Activated T-helper 1 cell treated with anti-CD3 and anti-CD28 coated beads, Interleukin-12 subunit alpha, Interleukin-12 subunit beta, Interleukin-2, Interleukin-4 antibody, amounts not matched to agents 30 ng/mL and 10 ng/mL and 1 ng/mL, durations not matched to agents 14 hours and 24 hours and 36 hours (primary cell): Measurements from ENCODE around the gene SUPT3H. TPM values are rescaled to one million over a fixed set of nuclear protein-coding genes. Genes with fewer than 3 reads are reported as not detected.
"Not testable (repeated sequence)": the region's sequence is repeated elsewhere in the genome, so short reads cannot be mapped to it uniquely, and the experiment has no call there.

Source experiments
- DNase-seq: peaks from one replicate; pipeline ENCODE4 v3.0.0; 2021; ENCODE audit warnings: low spot score
- H3K27ac Mint-ChIP-seq: one replicate; pipeline ENCODE4 v1.8.0; 2021; ENCODE audit warnings: mild to moderate bottlenecking, mixed read lengths
- H3K27me3 Mint-ChIP-seq: one replicate; pipeline ENCODE4 v1.8.0; 2022; ENCODE audit warnings: mild to moderate bottlenecking, moderate library complexity, mixed read lengths; ENCODE audit not compliant: insufficient read depth
- H3K36me3 Mint-ChIP-seq: one replicate; pipeline ENCODE4 v1.8.0; 2021; ENCODE audit warnings: low read depth, mixed read lengths
- H3K4me1 Mint-ChIP-seq: one replicate; pipeline ENCODE4 v1.8.0; 2021; ENCODE audit warnings: low read depth, mixed read lengths
- H3K4me3 Mint-ChIP-seq: one replicate; pipeline ENCODE4 v1.8.0; 2021; ENCODE audit warnings: mild to moderate bottlenecking, moderate library complexity, mixed read lengths
- H3K9me3 Mint-ChIP-seq: one replicate; pipeline ENCODE4 v1.8.0; 2021; ENCODE audit warnings: mixed read lengths
- intact Hi-C: fragments of 100-400 bp; cut with micrococcal nuclease; formaldehyde crosslinking; loops from one replicate; pipeline ENCODE4 v1.15.1; 2024
- total RNA-seq: library from RNA; stranded (reverse); gene quantifications from 2 replicates; pipeline ENCODE4 v1.2.3, GENCODE V29; 2022

The SUPT3H gene
- total RNA-seq, 1 donor from 2014 or later = 11.0 TPM

DNA sequence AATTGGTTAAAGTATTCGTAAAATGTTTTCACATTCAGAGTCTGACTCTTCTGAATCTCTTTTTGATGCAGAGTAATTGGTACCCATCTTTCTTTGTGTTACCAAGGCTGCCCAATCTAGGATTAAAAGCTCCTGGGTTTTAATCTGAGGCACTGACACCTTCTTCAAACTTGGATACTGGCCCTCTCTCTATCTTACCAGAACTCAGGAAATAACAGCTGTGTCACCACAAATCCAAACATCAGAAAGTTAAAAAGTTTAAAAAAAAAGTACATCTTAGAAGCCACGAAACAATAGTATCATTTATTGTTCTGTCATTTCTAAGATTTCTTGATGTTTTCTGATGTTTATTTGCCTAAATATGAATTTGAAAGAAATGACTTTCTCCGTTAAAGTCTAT is 305.1 kb downstream of the SUPT3H start:
- no peak overlapping the region for H3K27ac Mint-ChIP-seq
- DNase-seq = no peak
- H3K36me3 Mint-ChIP-seq = no peaks in the 10 kb centered on the region
- peaks cover 19% of the 10 kb centered on the region for H3K4me1 Mint-ChIP-seq
- H3K9me3 Mint-ChIP-seq = peaks cover 5% of the 10 kb centered on the region
- intact Hi-C loops = no loop called here
- H3K4me3 Mint-ChIP-seq = no peak overlapping the region
- H3K27me3 Mint-ChIP-seq = no peaks in the 10 kb centered on the region

DNA sequence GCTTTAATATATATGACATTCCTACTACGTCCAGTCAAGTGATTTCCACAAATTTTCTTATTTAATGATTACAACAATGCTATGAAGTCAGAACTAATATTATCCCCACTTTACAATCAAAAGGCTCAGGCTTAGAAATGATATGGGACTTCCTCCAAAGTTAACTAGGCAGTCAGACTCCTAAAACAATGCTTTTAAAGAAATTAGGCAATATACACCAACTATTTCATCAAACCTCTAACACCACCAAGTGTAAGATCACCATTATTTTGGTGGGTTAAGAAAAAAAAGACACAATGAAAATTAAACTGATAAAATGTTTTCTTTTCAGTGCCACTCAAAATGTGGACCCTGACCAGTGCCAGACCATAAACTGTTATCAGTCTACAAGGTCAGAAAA is 305.7 kb downstream of the SUPT3H start:
- DNase-seq = no peak
- Mint-ChIP-seq H3K36me3 (no peaks in the 10 kb centered on the region), H3K9me3 (peaks cover 2% of the 10 kb centered on the region), H3K27me3 (no peaks in the 10 kb centered on the region), H3K4me3 (no peak overlapping the region), H3K4me1 (peaks cover 19% of the 10 kb centered on the region), H3K27ac (no peak overlapping the region)
- intact Hi-C loops = no loop called here

DNA sequence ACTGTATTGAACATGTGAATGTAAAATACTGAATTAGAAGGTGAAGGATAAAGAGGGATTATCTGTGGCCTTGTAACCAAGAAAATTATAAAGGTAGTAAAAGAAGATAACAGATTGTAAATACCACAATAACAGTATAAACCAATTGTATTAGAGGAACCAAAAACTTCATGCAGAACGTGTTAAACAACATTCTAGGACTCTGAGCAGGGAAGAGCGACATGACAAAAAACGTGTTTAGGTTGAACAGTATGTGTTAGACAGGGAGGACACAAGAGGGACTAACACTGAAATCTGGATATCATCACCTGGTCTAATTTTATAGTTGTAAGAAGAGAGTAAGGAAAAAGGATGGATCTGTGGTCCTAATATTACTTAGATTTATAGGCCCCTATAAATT is 308.6 kb downstream of the SUPT3H start:
- no peak overlapping the region for H3K27ac Mint-ChIP-seq
- intact Hi-C loops = no loop called here
- H3K4me1 Mint-ChIP-seq = peaks cover 13% of the 10 kb centered on the region
- no peak for DNase-seq
- H3K9me3 Mint-ChIP-seq = no peaks in the 10 kb centered on the region
- H3K36me3 Mint-ChIP-seq = no peaks in the 10 kb centered on the region
- no peak overlapping the region for H3K4me3 Mint-ChIP-seq
- no peaks in the 10 kb centered on the region for H3K27me3 Mint-ChIP-seq

DNA sequence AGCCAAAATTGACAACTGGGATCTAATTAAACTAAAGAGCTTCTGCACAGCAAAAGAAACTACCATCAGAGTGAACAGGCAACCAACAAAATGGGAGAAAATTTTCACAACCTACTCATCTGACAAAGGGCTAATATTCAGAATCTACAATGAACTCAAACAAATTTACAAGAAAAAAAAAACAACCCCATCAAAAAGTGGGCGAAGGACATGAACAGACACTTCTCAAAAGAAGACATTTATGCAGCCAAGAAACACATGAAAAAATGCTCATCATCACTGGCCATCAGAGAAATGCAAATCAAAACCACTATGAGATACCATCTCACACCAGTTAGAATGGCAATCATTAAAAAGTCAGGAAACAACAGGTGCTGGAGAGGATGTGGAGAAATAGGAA is 310.3 kb downstream of the SUPT3H start:
- H3K9me3 Mint-ChIP-seq, DNase-seq, H3K4me3 Mint-ChIP-seq, H3K4me1 Mint-ChIP-seq, H3K27ac Mint-ChIP-seq, H3K36me3 Mint-ChIP-seq, intact Hi-C loops, H3K27me3 Mint-ChIP-seq: not testable (repeated sequence)

DNA sequence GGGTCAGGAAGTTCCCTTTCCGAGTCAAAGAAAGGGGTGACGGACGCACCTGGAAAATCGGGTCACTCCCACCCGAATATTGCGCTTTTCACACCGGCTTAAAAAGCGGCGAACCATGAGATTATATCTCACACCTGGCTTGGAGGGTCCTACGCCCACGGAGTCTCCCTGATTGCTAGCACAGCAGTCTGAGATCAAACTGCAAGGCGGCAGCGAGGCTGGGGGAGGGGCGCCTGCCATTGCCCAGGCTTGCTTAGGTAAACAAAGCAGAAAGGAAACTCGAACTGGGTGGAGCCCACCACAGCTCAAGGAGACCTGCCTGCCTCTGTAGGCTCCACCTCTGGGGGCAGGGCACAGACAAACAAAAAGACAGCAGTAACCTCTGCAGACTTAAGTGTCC is 315.1 kb downstream of the SUPT3H start:
- H3K4me3 Mint-ChIP-seq, H3K36me3 Mint-ChIP-seq, H3K27me3 Mint-ChIP-seq, intact Hi-C loops, H3K4me1 Mint-ChIP-seq, DNase-seq, H3K27ac Mint-ChIP-seq: not testable (repeated sequence)
- peaks cover 22% of the 10 kb centered on the region for H3K9me3 Mint-ChIP-seq

DNA sequence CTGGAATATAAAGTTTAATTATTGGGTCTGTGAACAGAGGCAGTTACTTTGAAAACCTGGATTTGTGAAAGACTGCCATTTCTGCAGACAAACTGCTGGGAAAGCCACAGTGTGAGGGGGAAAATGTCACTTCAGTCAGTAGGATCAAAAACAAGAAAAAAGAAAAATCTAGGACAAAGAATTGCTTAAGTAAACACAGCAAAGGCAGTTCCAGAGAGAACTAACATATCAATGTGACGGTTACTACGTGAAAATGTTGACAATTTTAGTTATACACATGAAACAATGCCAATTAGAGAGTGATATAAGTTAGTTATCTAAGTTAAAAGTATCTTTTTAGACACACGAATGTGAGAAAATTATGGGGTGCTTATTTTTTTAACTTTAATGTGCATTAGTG is 320.0 kb downstream of the SUPT3H start:
- peaks cover 9% of the 10 kb centered on the region for H3K36me3 Mint-ChIP-seq
- intact Hi-C loops = no loop called here
- H3K4me3 Mint-ChIP-seq = no peak overlapping the region
- H3K4me1 Mint-ChIP-seq = peaks cover 5% of the 10 kb centered on the region
- peaks cover 22% of the 10 kb centered on the region for H3K9me3 Mint-ChIP-seq
- H3K27me3 Mint-ChIP-seq = no peaks in the 10 kb centered on the region
- H3K27ac Mint-ChIP-seq = no peak overlapping the region
- no peak for DNase-seq

DNA sequence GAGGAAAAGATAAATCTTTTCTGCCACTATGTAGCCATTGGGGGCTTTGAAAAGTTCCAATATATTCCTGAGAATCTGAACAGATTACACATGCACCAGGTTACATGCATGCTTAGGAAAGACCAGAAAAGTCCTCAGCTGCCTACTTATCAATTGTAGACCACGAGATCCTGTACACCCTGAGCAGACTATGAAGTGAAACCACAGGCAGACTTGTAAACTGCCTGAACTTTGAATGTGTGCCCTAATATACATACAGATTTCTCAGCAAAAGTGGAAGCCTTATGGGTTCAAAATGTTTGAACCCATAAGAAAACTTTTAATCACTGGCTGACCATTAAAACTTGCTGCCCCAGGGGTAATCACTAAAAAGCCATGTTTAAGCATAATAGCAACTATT is 323.1 kb downstream of the SUPT3H start:
- peaks cover 6% of the 10 kb centered on the region for H3K9me3 Mint-ChIP-seq
- H3K27me3 Mint-ChIP-seq = no peaks in the 10 kb centered on the region
- H3K4me1 Mint-ChIP-seq = peaks cover 6% of the 10 kb centered on the region
- peaks cover 3% of the 10 kb centered on the region for H3K36me3 Mint-ChIP-seq
- no peak overlapping the region for H3K27ac Mint-ChIP-seq
- no peak overlapping the region for H3K4me3 Mint-ChIP-seq
- DNase-seq = no peak
- intact Hi-C loops = no loop called here

DNA sequence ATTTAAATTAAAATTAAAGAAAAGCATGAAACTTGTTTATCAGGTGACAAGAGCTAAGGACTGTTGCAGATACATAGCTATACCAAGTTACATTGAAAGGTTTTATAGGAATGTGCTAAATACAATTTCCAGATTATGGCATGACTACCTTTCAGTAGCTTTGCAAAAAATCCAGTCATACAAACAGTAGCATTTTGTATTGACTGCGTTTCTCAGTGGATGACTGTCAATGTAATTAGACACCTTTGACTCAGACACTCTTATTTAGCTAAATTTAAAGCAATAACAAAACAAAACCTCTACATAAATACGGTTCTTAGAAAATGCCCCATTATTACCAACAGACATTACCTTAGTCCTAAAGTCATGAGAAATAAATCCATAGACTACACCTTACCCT is 325.4 kb downstream of the SUPT3H start:
- intact Hi-C loops = no loop called here
- Mint-ChIP-seq H3K4me3 (no peak overlapping the region), H3K36me3 (peaks cover 2% of the 10 kb centered on the region), H3K4me1 (peaks cover 19% of the 10 kb centered on the region), H3K9me3 (peaks cover 9% of the 10 kb centered on the region), H3K27me3 (no peaks in the 10 kb centered on the region), H3K27ac (no peak overlapping the region)
- no peak for DNase-seq

DNA sequence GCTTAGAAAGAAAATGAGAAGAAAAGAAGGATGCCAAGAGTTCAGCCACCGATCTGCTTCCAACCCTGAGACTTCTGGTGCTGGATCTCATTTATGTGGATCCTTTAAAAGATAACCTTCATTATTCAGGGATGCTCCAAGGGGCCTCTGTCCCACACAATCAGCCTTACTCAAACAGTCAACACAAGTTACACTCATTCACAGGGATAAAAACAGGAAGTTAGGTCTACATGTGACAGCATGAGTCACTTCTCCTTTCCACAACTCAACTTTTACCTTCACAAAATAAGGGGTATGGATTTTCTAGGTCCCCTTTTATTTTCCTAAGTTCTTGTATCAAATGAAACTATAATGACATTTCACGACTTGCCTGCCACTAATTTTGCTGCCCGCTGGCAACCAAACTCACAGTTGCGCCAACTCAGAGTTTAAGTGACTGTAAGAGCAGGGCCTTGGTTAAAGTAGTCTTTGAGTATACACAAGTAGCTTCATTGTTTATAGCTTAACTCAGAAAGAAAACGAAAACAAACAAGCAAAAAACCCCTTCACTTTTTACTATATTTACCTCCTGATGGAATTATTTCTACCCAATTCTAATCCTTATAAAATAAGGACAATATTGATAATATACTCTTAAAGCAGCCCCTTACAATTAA is 328.4 kb downstream of the SUPT3H start:
- H3K27me3 Mint-ChIP-seq = no peaks in the 10 kb centered on the region
- peaks cover 4% of the 10 kb centered on the region for H3K36me3 Mint-ChIP-seq
- intact Hi-C loops = no loop called here
- H3K27ac Mint-ChIP-seq = no peak overlapping the region
- peaks cover 9% of the 10 kb centered on the region for H3K9me3 Mint-ChIP-seq
- no peak for DNase-seq
- H3K4me3 Mint-ChIP-seq = no peak overlapping the region
- H3K4me1 Mint-ChIP-seq = peaks cover 25% of the 10 kb centered on the region

DNA sequence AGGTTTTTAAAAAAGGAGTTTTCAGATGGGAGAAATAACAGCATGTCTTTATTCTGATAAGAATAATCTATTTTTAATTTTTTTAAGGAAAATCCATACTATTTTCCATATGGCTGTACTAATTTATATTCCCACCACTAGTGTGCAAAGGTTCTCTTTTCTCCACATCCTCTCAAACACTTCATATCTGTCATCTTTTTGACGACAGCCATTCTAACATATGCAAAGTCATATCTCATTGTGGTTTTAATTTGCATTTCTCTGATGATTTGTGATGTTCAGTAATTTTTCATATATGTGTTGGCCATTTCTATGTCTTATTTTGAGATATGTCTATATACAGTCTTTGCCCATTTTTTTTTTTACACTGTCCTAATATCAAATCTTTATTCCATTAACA is 330.2 kb downstream of the SUPT3H start:
- H3K36me3 Mint-ChIP-seq = peaks cover 4% of the 10 kb centered on the region
- H3K4me3 Mint-ChIP-seq = no peak overlapping the region
- no peak overlapping the region for H3K27ac Mint-ChIP-seq
- H3K4me1 Mint-ChIP-seq = peaks cover 28% of the 10 kb centered on the region
- DNase-seq = no peak
- intact Hi-C loops = no loop called here
- peaks cover 9% of the 10 kb centered on the region for H3K9me3 Mint-ChIP-seq
- H3K27me3 Mint-ChIP-seq = no peaks in the 10 kb centered on the region

DNA sequence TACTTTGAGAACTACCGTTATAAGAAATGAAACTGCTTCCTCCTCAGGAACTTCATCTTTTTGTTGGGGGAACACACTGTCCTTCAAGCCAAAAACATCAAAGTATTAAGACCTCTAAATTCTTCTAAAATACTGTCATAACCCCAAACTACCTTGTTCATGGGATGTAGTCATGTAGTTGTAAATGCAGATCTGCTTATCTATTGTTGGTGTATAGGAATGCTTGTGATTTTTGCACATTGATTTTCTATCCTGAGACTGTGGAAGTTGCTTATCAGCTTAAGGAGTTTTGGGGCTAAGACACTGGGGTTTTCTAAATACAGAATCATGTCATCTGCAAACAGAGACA is 332.5 kb downstream of the SUPT3H start:
- no peak for DNase-seq
- peaks cover 9% of the 10 kb centered on the region for H3K9me3 Mint-ChIP-seq
- H3K27me3 Mint-ChIP-seq = no peaks in the 10 kb centered on the region
- no peak overlapping the region for H3K27ac Mint-ChIP-seq
- H3K4me1 Mint-ChIP-seq = peaks cover 28% of the 10 kb centered on the region
- intact Hi-C loops = no loop called here
- no peak overlapping the region for H3K4me3 Mint-ChIP-seq
- peaks cover 4% of the 10 kb centered on the region for H3K36me3 Mint-ChIP-seq

DNA sequence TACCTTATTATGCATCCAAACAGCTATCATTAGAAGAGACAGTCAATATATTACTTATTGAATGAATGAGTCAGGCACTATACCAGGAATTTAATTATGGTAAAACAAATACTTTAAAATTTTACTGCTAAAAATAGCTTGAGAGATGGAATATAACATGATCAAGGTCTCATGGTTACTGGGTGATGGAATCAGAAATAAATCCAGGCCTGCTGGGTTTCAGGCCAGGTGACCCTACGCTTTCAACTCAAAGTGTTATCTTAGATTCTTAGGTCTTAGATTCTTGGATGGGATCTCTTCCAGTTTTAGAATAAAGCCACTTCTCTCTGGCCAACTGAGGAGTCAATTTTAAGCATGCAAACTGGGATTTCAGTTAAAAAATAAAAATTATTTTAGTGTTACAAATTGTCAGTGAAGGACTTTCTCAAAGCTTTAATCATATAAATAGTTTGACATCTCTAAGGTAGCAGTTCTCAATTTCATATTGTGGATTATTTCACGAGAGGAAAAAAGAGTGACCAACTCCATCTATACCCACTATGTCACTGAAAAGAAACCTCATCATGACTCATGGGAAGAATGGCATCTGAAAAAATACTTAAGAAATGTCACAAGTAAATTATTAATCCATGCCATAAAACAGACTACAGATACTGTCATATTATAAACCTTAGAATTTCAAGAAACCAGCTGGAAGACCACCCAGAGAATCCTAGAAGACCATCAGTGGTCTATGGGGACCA is 333.1 kb downstream of the SUPT3H start:
- peaks cover 9% of the 10 kb centered on the region for H3K9me3 Mint-ChIP-seq
- no peak for DNase-seq
- no peak overlapping the region for H3K27ac Mint-ChIP-seq
- H3K36me3 Mint-ChIP-seq = peaks cover 4% of the 10 kb centered on the region
- peaks cover 27% of the 10 kb centered on the region for H3K4me1 Mint-ChIP-seq
- no peak overlapping the region for H3K4me3 Mint-ChIP-seq
- intact Hi-C loops = no loop called here
- H3K27me3 Mint-ChIP-seq = no peaks in the 10 kb centered on the region

DNA sequence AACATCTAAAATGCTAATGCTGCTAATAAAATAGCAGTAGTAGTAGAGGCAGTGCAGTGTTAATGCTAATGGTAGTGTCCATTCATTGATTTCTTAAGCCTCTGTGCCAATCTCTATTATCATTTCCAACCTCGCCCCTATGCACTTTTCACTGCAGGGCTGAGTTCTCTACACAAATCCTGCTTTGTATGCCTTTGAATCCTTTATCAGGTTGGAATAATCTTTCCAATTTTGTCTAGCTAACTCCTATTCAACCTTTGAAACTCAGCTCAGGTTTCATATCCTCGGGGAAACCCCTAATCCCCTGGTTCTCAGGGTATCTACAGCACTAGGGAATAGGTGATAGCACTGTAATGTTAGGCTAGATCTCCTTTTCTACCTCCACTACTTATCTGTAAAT is 333.6 kb downstream of the SUPT3H start:
- Mint-ChIP-seq H3K4me1 (peaks cover 21% of the 10 kb centered on the region), H3K4me3 (no peak overlapping the region), H3K36me3 (peaks cover 3% of the 10 kb centered on the region), H3K27me3 (no peaks in the 10 kb centered on the region), H3K9me3 (peaks cover 5% of the 10 kb centered on the region), H3K27ac (no peak overlapping the region)
- DNase-seq = no peak
- intact Hi-C loops = no loop called here

DNA sequence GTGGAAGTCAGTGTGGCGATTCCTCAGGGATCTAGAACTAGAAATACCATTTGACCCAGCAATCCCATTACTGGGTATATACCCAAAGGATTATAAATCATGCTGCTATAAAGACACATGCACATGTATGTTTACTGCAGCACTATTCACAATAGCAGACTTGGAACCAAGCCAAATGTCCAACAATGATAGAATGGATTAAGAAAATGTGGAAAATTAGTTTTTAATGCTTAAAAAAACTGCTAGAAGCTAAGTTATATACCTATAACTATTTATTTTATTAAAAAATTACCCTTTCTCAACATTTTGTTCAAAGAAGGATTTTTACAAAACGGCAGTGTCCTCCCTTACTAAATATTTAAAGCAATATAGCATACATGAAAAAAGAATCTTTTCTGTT is 335.1 kb downstream of the SUPT3H start:
- intact Hi-C loops, H3K4me3 Mint-ChIP-seq, H3K9me3 Mint-ChIP-seq, H3K27me3 Mint-ChIP-seq, H3K36me3 Mint-ChIP-seq, H3K27ac Mint-ChIP-seq, DNase-seq: not testable (repeated sequence)
- H3K4me1 Mint-ChIP-seq = peaks cover 14% of the 10 kb centered on the region
